Tongue (tissue), 2 donors: ENCODE measurements around the gene CRIP1. TPM values are rescaled to one million over a fixed set of nuclear protein-coding genes. Genes with fewer than 3 reads are reported as not detected.
A peak's percentile ranks its signal among the peaks of the same experiment; 100 is the strongest.

ENCODE experiments used
- DNase-seq: peaks from one replicate; pipeline ENCODE4 v3.0.0-alpha.2; 2015
- total RNA-seq: library from RNA; depleted of rRNA; stranded (reverse); fragments of >200 nt; gene quantifications from one replicate; pipeline ENCODE4 v1.2.3, GENCODE V29; 2014

CRIP1 gene
- total RNA-seq, 1 donor from 2014 or later: 49.3 TPM

DNA sequence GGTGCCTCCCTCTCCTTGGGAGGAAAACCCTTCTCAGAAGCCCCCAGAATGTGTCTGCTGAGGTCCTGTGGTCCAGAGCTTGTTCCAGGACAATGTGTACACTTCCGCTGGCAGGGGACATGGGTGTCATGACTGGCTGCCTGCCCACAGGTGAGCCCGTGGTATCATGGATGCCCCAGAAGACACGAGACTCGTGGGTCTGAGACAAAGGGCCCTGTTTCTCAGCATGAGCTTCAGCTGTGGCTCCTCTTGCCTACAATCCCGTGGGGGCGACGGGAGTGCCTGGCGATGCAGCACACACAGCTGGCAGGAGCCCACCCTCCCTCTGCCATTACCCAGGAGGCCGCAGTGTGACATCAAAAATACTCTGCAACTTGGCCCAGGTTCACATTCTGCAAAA, 46.7 kb downstream of the CRIP1 start:
- no peak for DNase-seq

DNA sequence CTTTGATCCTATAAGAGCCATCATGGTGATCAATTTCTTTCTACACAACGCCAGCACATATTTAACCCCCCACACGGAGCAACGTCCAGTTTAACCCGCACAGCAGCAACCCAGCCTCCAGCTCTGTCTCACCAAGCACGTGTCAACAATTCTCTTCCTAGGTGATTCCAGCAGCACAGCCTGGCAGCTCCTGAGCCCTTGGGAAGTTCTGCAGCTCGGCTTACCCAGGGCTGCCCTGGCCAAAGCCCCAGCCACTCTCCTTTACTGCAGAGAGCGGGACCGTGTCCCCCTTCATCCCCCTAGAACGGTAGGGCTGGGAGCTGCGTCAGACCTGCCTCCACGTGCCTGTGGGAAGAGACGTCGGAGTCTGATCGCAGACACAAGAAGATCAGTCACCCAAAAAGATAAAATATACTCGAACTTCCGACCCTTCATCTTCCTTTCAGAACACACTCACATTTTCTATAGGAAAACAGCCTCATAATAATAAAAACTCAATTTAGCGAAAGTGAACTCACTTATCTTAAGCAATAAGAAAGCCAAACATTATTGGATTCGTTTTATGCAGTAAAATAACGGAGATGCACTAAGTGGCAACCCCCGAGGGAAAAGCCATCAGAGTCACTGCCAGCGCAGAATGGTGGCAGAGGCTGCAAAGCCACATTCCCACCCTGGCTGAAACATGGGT, 47.3 kb downstream of the CRIP1 start:
- no peak for DNase-seq

DNA sequence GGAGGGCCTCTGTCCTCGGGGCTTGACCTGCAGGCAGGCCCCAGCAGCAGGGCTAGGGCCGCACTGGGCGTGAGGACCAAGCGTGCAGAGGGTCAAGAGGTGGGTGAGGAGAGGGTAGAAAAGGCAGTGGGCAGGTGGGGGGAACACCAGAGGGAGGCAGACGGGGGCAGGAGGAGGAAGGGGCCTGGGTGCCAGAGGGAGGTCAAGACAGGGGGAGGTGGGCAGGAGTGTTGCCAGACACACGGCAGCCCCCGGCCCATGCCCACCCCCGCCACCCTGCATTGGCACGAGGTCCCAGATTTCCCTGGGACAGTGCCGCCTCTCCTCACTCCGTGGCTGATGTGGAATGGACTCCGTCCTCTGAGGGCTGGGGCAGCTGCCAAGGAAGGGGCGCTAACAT, 47.9 kb downstream of the CRIP1 start:
- no peak for DNase-seq

DNA sequence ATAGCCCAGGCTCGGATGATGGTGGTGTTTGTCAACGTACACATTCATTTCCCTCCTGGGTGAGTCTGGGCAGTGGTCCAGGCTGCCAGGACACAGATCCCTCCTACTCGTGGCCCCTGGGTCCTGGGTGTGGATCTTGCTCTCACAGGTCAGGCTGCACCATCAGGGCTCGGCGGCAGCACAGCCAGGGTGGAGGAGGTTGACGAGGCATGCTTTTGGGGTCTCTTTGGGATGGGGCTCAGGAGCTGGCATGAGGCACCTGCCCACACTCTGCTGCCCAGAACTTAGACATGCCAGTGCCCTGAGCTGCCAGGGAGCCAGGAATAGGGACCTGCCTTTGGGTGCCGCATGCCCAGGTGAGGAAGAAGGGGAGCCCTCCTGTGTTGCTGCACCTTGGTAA, 49.4 kb downstream of the CRIP1 start:
- no peak for DNase-seq

DNA sequence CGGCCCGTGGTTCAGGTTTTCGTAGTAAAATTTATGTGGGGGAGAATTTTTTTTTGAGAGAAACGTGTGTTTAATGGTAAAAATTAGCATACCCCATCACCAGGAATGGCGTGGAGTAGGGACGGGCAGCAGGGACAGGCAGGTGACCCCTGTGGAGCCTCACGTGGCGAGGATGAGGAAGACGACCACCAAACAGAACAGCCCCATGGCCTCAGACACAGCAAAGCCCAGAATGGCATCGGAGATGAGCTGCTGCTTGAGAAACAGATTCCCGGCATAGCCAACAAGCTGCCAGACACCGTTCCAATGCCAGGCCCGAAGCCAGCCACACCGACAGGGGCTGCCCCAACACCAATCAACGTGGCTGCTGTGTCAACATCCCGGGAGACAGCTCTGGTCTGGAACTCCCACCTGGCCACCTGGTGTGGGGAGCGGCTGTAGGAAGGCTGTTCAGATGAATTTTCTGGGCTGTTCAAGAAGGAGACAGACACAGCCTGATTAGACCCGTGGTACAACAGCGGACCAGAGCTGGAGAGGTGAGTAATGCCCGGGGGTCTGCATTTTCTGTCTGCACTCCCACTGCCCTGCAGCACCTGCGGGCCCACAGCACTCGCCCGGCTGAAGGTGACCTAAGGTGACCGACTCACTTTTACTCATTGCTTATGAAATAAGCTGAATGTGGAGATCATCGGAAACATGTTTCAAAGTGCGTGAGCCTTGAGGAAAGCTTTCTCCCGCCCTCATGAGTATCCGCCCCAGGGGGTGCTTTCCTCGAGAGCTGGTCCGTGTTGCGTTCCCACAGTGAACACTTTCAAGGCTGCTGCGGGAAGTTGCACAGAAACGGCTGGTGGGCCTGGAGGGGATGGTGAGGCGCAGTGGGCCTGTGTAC, 50.2 kb downstream of the CRIP1 start:
- DNase-seq: no peak

DNA sequence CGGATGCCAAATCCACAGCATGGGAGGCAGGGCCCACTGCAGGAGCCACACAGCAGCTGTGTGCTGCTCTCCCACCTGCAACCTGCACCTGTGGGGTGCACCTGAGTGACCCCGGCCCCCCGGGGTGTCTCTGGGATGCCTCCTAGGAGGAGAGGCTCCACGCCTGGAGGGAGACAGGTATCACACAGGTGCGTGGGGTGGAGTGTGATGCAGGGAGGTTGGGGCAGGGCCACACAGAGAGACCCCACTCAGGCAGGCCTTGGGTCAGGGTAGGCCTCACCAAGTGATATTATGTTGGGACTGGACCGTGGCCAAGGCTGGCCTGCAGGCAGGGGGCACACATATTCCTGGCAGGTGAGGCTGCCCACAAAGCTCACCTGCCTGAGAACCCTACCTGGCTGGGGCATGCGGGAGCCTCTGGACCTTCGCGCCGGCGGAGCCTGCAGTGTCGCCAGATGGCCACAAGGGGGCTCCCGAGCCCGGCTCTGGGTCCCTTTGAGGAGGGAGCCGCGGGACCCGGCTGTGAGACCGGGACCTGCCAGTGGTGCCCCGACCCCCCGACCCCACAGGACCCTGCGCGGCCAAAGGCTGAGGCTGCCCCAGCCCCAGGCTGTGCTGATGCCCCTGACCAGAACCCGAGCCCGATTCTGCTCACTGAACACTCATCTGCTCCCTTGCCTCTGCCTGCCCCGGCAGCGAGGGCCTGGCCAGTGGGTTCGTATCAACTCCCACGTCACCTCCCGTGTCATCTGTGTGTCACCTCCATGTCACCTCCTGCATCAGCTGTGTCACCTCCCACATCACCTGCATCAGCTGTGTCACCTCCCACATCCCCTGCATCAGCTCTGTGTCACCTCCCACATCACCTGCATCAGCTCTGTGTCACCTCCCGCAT, 51.1 kb downstream of the CRIP1 start:
- DNase-seq: peak; percentile 38

Other genes starting within 250 kb of the CRIP1 start
- gene BTBD6, start 238.4 kb upstream of the CRIP1 start, total RNA-seq: 65.8 TPM
- gene BRF1, start 185.9 kb upstream of the CRIP1 start, total RNA-seq: 59.8 TPM
- gene PACS2, start 172.1 kb upstream of the CRIP1 start, total RNA-seq: 84.8 TPM
- not detected for gene TEX22, start 88.3 kb upstream of the CRIP1 start, total RNA-seq
- gene MTA1, start 67.1 kb upstream of the CRIP1 start, total RNA-seq: 60.9 TPM
- gene CRIP2, start 12.1 kb upstream of the CRIP1 start, total RNA-seq: 202 TPM
- gene TEDC1, start 4.4 kb downstream of the CRIP1 start, total RNA-seq: 6.4 TPM
- 12.1 TPM for gene TMEM121, start 39.7 kb downstream of the CRIP1 start, total RNA-seq